Liver (tissue), 3 donors: ENCODE data around the gene TRAPPC10.

Experiments
- ATF3 ChIP-seq: IDR thresholded peaks from 2 replicates; pipeline ENCODE4 v1.6.1; 2016; ENCODE audit warnings: antibody characterized with exemption
- EGR1 ChIP-seq, 2 donors: IDR thresholded peaks; 2 replicates each; pipeline ENCODE4 v1.6.1; 2016 to 2018; ENCODE audit warnings: antibody characterized with exemption in 2 of 2, low read depth in 2 of 2
- GABPA ChIP-seq, 2 donors: IDR thresholded peaks in 1 of 2; conservative IDR thresholded peaks in 1 of 2; 2 replicates each; pipeline ENCODE4 v1.6.1; 2016; ENCODE audit warnings: antibody characterized with exemption in 2 of 2, mild to moderate bottlenecking in 1 of 2, moderate library complexity in 1 of 2
- JUND ChIP-seq, 2 donors: IDR thresholded peaks; 2 replicates each; pipeline ENCODE4 v1.6.1; 2016; ENCODE audit warnings: antibody characterized with exemption in 2 of 2
- MAX ChIP-seq: IDR thresholded peaks from 2 replicates; pipeline ENCODE4 v1.6.1; 2016; ENCODE audit warnings: antibody characterized with exemption
- RXRA ChIP-seq, 2 donors: IDR thresholded peaks; 2 replicates each; pipeline ENCODE4 v1.6.1; 2017 to 2018; ENCODE audit warnings: antibody characterized with exemption in 2 of 2, mild to moderate bottlenecking in 1 of 2
- SP1 ChIP-seq: IDR thresholded peaks from 2 replicates; pipeline ENCODE4 v1.6.1; 2018; ENCODE audit warnings: antibody characterized with exemption, mild to moderate bottlenecking
- TAF1 ChIP-seq: conservative IDR thresholded peaks from 2 replicates; pipeline ENCODE4 v1.6.1; 2016; ENCODE audit warnings: antibody characterized with exemption, mild to moderate bottlenecking
- TF ChIP-seq, protein P1 (sequence below): fragments of 150-350 bp; IDR thresholded peaks from 2 replicates; pipeline ENCODE4 v1.5.1; 2017; ENCODE audit warnings: improper control_type of control experiment, low read depth, low read length; ENCODE audit not compliant: missing input control
- TF ChIP-seq, protein P2 (sequence below): IDR thresholded peaks from 2 replicates; pipeline ENCODE4 v1.6.1; 2016; ENCODE audit warnings: antibody characterized with exemption, mild to moderate bottlenecking
- donor health status: healthy.
- donor health status: healthy.

DNA sequence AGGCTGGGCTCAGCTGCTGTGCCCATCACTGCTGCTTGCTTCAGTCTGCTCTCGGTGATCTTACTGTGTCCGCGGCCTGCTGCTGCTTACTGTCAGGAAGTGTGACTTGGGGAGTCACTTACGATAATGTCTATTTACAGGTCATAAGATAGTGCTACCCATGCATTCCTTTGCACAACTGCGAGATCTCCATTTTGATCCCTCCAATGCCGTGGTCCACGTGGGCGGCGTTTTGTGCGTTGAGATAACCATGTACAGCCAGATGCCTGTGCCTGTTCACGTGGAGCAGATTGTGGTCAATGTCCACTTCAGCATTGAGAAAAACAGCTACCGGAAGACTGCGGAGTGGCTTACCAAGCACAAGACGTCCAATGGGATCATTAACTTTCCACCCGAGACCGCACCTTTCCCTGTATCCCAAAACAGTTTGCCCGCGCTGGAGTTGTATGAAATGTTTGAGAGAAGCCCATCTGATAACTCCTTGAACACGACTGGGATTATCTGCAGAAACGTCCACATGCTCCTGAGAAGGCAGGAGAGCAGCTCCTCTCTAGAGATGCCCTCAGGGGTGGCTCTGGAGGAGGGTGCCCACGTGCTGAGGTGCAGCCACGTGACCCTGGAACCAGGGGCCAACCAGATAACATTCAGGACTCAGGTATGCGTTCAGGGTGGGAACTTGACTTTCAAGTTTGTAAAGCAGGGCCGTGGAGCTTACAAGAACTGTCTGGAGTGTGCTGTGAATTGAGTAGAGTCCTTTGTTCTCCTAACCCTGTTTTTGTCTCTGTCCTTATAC is 70.7 kb downstream of the TRAPPC10 start:
- TF ChIP-seq, protein P1, sequence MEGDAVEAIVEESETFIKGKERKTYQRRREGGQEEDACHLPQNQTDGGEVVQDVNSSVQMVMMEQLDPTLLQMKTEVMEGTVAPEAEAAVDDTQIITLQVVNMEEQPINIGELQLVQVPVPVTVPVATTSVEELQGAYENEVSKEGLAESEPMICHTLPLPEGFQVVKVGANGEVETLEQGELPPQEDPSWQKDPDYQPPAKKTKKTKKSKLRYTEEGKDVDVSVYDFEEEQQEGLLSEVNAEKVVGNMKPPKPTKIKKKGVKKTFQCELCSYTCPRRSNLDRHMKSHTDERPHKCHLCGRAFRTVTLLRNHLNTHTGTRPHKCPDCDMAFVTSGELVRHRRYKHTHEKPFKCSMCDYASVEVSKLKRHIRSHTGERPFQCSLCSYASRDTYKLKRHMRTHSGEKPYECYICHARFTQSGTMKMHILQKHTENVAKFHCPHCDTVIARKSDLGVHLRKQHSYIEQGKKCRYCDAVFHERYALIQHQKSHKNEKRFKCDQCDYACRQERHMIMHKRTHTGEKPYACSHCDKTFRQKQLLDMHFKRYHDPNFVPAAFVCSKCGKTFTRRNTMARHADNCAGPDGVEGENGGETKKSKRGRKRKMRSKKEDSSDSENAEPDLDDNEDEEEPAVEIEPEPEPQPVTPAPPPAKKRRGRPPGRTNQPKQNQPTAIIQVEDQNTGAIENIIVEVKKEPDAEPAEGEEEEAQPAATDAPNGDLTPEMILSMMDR = no peak
- TF ChIP-seq MAX (no peak), TAF1 (no peak), GABPA (IDR thresholded peaks at IDR 0.05 in 1 of 2, conservative IDR thresholded peaks at IDR 0.05 in 1 of 2) (no peak), EGR1 (IDR thresholded peaks at IDR 0.05; ENCODE audit: low read depth in 2 of 2) (no peak), RXRA (IDR thresholded peaks at IDR 0.05) (no peak), SP1 (no peak), JUND (IDR thresholded peaks at IDR 0.05) (no peak), ATF3 (no peak)
- TF ChIP-seq, protein P2, sequence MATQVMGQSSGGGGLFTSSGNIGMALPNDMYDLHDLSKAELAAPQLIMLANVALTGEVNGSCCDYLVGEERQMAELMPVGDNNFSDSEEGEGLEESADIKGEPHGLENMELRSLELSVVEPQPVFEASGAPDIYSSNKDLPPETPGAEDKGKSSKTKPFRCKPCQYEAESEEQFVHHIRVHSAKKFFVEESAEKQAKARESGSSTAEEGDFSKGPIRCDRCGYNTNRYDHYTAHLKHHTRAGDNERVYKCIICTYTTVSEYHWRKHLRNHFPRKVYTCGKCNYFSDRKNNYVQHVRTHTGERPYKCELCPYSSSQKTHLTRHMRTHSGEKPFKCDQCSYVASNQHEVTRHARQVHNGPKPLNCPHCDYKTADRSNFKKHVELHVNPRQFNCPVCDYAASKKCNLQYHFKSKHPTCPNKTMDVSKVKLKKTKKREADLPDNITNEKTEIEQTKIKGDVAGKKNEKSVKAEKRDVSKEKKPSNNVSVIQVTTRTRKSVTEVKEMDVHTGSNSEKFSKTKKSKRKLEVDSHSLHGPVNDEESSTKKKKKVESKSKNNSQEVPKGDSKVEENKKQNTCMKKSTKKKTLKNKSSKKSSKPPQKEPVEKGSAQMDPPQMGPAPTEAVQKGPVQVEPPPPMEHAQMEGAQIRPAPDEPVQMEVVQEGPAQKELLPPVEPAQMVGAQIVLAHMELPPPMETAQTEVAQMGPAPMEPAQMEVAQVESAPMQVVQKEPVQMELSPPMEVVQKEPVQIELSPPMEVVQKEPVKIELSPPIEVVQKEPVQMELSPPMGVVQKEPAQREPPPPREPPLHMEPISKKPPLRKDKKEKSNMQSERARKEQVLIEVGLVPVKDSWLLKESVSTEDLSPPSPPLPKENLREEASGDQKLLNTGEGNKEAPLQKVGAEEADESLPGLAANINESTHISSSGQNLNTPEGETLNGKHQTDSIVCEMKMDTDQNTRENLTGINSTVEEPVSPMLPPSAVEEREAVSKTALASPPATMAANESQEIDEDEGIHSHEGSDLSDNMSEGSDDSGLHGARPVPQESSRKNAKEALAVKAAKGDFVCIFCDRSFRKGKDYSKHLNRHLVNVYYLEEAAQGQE = no peak
